HG03045 (cell line): ENCODE results near the gene SLC22A23.

Experiments
- ATAC-seq: cut with Tn5 transposase; IDR thresholded peaks from one replicate; pipeline ENCODE4 v1.9.1; 2021; ENCODE audit warnings: mild to moderate bottlenecking, moderate library complexity; ENCODE audit not compliant: unreplicated experiment

SLC22A23 gene

GRCh38 chr6:3289664-3290055, 167.2 kb downstream of the SLC22A23 start:
- ATAC-seq, result no peak

DNA sequence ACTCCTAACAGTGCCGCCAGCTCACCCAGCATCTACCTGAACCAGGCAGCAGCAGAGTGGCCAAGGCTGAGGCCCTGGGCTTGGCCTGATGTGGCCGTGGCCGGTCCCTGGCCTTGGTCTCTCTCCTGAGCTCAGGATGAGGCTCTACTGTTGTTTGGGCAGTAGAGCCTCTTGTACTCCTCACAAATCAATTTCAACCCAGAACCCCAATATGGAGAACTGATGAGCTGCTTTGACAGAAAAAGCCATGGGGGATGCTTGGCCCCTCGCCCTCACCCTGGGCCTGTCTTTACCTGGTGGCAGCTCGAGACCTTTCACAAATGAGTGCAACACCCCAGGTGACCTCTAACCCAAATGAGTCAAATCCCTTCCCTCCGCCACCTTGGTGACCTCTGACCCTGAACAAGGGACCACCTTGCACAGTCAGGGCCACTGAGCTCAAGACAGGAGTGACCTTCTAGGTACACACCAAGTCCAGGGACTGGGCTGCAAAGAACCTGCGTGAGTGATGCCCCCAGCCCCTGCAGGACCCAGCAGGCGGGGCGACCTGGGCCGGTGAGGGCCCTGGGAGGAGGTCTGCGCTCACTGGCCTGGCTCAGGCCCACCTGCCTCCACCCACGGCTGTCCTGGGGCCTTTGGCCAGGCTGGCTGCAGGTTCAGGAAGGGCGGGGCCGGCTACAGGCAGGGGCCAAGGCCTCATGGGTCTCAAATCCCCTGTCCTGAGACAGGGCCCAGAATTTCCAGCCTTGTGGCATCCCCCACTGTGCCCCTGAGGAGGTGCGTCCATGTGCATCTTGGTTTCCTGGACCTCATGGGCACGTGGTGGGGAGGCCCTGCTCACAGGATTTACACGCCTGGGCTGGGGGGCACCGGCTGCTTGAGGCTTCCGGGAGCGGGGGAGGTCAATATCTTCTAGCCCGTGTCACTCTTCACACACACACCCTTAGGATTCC, 167.9 kb downstream of the SLC22A23 start:
- ATAC-seq, result no peak

- ATAC-seq, result no peak
Observed at GRCh38 chr6:3287976-3288707, 168.7 kb downstream of the SLC22A23 start.

DNA sequence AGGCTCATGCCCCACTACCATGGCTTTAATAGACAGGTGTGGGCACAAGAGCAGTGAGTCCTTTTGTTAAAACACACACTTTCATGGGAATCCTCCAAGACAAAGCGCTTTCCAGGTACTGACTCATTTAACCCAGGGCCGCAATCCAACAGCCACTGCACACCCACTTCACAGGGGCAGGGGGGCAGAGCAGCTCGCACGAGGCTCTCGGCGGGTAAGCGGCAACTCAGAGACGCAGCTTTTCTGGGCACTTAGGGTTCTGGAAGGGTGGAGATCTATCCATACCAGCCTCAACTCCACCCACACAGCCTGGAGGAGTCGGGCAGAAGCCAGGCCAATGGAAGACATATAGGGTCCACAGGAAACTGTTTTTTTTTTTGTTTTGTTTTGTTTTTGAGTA, 169.5 kb downstream of the SLC22A23 start:
- ATAC-seq, result no peak

DNA sequence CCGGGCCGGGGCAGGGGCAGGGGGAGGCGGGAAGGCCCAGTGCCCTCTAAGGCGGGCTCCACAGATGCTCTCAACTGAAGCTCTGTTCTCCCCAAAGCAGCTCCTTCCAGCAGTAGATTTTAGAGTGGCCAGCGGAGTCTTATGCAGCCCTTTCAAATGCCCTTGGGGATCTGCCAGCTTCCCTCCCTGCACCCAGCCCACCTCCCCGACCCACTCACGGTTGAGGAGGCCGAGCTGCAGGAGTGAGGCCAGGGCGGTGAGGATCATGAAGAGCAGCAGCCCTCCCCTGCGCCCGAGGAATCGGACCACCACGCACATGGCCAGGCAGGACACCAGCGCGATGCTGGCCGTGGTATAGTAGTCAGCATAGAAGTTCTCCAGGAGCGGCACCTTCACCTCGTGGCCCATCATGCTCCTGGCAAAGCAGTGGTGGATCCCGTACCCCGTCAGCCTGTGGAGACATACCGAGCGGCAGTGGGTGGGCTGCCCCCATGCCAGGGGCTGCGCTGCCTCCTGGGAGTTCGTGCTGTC, 170.1 kb downstream of the SLC22A23 start:
- ATAC-seq, result no peak

DNA sequence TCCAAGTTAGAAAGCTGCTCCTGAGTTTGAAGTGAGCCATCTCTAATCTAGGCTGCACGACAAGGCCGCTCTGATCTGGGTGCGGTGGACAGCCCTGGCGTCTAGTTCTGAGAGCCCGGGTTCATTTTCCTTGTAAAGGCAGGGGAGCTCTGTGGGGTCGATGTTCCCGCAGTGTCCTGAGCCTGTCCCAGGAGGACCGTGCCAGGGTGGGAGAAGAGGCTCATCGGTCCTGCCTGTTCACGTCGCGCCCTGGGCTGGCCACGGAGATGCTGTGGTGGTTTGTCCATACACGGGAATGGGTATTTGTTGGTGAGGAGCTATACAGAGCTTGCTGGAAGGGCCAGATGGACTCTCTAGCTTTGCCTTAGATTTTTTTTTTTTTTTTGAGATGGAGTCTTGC, 171.1 kb downstream of the SLC22A23 start:
- ATAC-seq, result no peak

GRCh38 chr6:3285049-3285639, 171.7 kb downstream of the SLC22A23 start:
- no peak for ATAC-seq

- no peak for ATAC-seq
Observed at GRCh38 chr6:3284436-3284876, 172.4 kb downstream of the SLC22A23 start.

DNA sequence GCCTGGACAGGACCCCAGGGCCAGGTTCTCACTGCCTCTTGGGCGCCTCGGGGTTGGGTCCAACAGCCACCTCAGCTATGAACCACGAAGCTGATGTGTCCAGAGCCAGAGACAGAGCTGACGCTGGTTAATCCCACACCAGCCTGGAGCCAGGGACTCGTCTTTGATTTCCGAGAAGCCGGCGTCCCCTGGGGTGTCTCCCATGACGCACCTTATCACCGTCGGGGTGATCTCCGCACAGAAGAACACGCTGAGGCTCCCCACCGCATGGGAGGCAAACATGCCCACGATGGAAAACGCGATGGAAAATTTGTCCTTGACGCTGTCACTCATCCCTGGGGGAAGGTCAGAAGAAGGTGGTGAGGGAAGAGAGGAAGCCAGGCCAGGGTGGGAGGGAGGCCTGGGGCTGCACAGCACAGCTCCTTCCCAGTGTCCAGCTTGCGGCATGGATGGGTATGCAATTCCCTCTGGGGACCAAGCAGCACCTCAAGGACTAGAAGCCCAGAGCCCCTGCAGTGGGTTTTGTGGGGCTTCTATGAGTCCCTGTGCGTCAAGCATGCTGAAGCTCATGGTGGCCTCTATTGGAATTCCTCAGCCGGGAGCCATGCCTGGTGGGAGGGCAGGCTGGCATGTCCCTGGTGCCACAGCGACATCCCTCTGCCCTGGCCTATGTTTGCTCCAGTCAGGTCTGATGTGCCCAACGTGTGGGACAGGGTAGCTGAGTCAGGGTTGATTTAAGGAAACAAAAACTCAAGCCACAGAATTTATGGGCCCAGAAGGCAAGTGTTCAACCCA, 173.0 kb downstream of the SLC22A23 start:
- ATAC-seq, result no peak

DNA sequence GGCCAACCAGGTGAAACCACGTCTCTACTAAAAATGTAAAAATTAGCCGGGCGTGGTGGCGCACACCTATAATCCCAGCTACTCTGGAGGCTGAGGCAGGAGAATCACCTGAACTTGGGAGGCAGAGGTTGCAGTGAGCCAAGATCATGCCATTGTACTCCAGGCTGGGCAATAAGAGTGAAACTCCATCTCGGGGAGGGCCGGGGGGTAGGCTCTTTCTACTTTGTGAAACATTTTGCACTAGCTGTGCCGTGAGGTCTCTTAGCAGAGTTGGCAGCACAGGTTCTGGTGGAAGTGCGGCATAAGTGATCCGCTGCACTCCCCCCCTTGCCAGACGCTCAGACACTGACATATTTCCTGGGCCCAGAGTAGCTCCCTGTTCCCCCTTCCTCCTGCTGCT, 173.6 kb downstream of the SLC22A23 start:
- ATAC-seq, result no peak

DNA sequence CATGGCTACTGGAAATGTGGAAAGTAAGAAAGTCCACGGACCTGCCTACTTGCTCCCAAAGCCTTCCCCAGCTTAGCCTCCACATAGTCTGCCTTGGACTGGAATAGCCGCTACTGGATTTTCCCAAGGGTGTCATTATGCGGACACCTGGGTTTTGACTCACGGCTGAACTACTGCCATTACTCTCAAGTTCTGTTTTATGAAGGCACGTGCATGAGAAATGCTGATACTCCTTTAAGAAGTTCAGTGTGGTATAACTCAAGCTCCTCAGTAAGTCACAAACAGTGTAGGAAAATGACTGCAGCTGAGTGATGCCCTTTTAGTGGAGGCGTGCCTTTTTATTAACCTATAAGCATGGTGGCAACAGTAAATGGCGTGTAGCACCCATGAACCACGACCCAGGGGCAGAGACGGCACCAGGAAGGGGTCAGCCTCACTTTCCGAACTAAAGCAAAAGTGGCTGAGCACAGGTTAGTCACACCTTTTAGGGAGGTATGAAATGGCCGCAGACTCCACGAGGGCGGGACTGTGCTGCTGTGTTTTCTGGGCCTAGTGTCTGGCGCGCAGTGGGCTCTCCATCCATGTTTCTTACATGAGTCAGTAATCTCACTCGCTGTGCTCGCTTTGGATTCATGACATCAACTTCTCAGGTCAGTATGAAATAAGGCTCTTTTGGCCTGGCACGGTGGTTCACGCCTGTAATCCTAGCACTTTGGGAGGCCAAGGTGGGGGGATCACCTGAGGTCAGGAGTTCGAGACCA, 174.2 kb downstream of the SLC22A23 start:
- ATAC-seq, result no peak

DNA sequence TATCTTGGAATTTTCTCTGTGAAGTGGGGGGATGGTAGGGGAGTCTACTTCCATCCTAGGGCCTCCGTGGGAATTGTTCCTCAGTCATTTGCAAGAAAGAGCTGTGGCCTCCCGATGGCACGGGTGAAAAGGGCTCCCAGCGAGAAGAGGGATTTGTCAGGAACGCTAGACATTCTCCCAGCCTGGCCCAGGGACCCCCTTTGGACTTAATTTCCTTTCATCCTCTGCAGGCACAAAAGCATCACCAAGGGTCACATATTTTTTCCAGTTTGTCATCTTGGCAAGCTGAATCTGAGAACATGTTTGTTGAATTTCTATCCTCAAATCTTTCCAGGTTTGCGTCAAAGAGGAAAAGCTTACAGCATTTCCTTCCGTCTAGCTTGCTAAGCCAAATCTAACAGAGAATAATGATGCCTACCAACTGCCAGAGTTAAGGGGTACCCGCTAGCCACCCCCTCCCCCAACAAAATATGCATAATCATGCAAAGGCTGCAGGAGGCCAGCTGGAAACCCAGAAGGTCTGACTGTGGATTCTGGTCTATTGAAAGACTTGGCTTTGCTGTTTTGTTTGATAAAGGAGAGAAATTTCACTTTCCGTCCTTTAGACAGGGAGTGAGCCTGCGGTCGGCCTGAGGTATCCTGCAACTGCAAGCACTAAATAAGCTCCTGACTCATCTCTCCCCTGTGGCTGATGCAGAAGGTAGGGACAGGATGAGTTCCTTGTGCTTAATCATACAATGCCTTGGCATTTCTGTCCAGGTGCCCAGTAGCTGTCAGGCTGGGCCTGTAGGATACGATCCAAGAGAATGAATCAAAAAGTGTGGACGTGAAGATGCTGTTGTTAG, 175.0 kb downstream of the SLC22A23 start:
- ATAC-seq, result no peak

GRCh38 chr6:3280866-3281465, 175.9 kb downstream of the SLC22A23 start:
- ATAC-seq, result no peak

GRCh38 chr6:3280091-3280490, 176.8 kb downstream of the SLC22A23 start:
- ATAC-seq, result no peak

DNA sequence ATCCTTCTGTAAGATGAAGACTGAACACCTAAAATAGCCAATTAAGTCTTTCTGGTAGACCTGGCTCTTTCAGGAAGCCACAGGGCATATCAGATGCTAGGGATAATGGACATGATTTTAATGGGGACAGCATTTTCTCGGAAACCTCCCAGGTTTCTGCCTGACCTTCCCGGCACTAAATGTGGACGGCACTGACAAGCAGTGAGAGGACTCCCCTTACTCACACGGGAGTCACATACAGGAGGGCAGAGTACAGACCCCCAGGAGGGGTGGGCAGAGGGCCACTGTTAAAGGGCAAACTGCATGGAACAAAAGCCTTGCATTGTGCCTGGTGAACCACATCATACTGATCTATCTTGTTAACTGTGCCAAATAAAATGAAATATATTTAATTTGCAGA, 178.2 kb downstream of the SLC22A23 start:
- no peak for ATAC-seq

DNA sequence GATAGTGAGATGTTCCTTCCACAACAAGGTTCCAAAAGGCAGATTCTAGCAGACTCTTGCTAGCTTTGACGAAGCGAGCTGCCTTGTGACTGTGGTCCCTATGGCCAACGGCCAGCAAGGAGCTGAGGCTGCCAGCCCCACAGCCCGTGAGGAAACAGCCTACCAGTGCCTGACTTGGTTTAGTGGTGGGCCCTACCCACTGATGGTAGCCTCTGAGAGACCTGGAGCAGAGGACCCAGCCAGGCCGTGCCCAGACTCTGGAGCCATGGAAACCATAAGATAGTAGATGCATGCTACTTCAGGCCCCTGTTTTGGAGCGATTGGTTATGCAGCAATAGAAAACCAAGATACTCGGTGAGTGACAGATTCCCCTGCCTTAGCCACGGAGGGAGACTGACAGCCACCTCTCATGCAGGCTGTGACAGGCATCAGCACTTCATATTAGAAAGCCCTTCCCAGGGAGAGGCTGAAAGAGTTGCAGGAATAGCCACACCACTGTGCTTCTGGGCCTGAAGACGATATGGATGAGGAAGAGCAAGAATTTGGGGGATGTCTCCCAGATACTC, 178.9 kb downstream of the SLC22A23 start:
- no peak for ATAC-seq

DNA sequence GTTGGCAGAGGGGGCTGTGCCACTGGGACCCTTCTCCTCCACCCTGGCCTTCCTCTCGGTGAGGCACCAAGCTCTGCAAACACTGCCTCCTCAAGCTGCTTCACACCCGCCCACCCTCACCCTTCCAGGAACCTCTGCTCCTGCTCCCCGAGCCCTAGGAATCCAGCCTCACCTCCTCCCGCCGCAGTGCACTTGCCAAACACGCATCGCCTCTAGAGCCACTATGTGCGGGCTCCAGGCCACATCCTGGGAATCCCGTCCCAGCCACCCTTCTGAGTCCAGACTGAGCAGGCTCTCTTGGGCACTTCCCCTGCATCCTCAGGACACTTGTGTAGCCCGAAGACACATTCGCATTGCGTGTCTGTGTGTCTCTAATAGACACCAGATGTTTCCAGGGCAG, 179.6 kb downstream of the SLC22A23 start:
- ATAC-seq, result no peak
